ENCODE results near the gene RAPGEF6.

- TF ChIP-seq, protein P1, sequence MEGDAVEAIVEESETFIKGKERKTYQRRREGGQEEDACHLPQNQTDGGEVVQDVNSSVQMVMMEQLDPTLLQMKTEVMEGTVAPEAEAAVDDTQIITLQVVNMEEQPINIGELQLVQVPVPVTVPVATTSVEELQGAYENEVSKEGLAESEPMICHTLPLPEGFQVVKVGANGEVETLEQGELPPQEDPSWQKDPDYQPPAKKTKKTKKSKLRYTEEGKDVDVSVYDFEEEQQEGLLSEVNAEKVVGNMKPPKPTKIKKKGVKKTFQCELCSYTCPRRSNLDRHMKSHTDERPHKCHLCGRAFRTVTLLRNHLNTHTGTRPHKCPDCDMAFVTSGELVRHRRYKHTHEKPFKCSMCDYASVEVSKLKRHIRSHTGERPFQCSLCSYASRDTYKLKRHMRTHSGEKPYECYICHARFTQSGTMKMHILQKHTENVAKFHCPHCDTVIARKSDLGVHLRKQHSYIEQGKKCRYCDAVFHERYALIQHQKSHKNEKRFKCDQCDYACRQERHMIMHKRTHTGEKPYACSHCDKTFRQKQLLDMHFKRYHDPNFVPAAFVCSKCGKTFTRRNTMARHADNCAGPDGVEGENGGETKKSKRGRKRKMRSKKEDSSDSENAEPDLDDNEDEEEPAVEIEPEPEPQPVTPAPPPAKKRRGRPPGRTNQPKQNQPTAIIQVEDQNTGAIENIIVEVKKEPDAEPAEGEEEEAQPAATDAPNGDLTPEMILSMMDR (IDR thresholded peaks at IDR 0.05): no peak
- no peak for TF ChIP-seq POLR2A (IDR thresholded peaks at IDR 0.05)
- no peak for TF ChIP-seq POLR2AphosphoS5 (IDR thresholded peaks at IDR 0.05)
Observed at GRCh38 chr5:131419877-131420276, 215.2 kb downstream of the RAPGEF6 start.
